Measurements from ENCODE around the gene ZBTB16.

DNA sequence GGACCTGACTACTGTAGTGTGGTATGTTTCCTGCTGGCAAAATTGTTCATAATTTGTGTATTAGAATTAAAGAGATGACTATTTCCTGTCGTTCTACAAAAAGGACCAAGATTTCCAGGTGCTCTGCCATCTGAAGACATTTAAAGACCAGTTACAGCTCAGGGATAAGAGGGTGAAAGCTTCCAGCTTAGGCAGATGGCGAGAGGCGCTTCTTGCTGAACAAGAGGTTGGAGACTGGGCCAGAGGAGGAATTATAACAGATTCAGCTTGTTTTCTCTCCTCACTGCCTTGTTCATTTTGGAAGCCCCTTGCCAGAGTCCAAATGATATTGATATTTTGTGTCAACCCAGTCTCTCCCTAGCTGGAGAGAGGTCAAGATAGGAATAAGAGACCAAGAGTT lies 213.6 kb downstream of the ZBTB16 start:
- no peak for TF ChIP-seq POLR2A (IDR thresholded peaks at IDR 0.05)
- TF ChIP-seq, protein P1, sequence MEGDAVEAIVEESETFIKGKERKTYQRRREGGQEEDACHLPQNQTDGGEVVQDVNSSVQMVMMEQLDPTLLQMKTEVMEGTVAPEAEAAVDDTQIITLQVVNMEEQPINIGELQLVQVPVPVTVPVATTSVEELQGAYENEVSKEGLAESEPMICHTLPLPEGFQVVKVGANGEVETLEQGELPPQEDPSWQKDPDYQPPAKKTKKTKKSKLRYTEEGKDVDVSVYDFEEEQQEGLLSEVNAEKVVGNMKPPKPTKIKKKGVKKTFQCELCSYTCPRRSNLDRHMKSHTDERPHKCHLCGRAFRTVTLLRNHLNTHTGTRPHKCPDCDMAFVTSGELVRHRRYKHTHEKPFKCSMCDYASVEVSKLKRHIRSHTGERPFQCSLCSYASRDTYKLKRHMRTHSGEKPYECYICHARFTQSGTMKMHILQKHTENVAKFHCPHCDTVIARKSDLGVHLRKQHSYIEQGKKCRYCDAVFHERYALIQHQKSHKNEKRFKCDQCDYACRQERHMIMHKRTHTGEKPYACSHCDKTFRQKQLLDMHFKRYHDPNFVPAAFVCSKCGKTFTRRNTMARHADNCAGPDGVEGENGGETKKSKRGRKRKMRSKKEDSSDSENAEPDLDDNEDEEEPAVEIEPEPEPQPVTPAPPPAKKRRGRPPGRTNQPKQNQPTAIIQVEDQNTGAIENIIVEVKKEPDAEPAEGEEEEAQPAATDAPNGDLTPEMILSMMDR (IDR thresholded peaks at IDR 0.05), result no peak

Measured in heart left ventricle (tissue), 13 donors.